ENCODE data around the gene AFMID. TPM values are rescaled to one million over a fixed set of nuclear protein-coding genes. Genes with fewer than 3 reads are reported as not detected.
A peak's percentile ranks its signal among the peaks of the same experiment; 100 is the strongest.

Gene AFMID
- total RNA-seq, 1 experiment from 2014 or later, result 45.1 TPM

DNA sequence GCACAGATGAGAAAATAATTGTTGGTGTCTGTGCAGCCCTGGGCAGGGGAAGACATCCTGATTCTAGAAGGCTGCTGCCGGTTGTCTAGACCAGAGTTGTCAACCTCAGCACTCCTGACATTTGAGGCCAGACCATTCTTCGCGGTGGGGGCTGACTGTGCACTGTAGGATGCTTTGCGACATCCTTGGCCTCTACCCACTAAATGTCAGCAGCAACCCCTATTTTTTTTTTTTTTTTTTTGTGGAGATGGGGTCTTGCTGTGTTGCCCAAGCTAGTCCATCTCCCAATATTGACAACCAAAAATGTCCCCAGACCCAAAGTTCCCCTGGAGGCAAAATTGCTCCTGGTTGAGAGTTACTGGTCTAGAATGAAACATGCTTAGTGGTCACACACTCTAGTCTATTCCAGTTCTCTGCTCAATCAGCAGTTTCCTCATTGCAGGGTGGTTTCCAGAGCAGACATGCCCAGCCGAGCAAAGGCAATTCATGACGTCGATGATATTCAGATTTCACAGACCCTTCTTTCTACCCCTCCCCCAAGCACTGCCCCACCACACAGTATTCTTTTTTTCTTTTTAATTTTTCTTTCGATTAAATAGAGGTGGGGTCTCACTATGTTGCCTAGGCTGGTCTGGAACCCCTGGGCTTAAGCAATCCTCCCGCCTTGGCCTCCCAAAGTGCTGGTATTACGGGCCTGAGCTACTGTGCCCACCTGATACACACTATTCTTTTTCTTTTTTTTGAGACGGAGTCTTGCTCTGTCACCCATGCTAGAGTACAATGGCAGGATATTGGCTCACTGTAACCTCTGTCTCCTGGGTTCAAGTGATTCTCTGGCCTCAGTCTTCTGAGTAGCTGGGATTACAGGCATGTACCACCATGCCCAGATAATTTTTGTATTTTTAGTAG, 32.0 kb upstream of the AFMID start (continued):
- TF ChIP-seq ATF6 (CRISPR knock-in tag; IDR thresholded peaks at IDR 0.05) (no peak), FOXP1 (CRISPR knock-in tag; IDR thresholded peaks at IDR 0.05; ENCODE audit: borderline replicate concordance) (no peak), CREM (CRISPR knock-in tag; IDR thresholded peaks at IDR 0.05) (no peak), GABPB1 (CRISPR knock-in tag; IDR thresholded peaks at IDR 0.05) (no peak), ATF3 (CRISPR knock-in tag; conservative IDR thresholded peaks at IDR 0.05) (no peak)

GRCh38 chr17:78159575-78160158, 27.5 kb upstream of the AFMID start:
- Mint-ChIP-seq H3K36me3 (no peaks in the 10 kb centered on the region), H3K27ac (peak overlapping the region; percentile 1; the same call in 1 of the 2 replicates), H3K9me3 (no peaks in the 10 kb centered on the region), H3K27me3 (ENCODE audit: low read depth) (no peaks in the 10 kb centered on the region), H3K4me3 (no peak overlapping the region), H3K4me1 (no peaks in the 10 kb centered on the region)
- DNase-seq (ENCODE audit: low spot score) (no peak), ATAC-seq (no peak)
- POLR2A ChIA-PET, result no interaction called here
- TF ChIP-seq MAX (CRISPR knock-in tag; IDR thresholded peaks at IDR 0.05) (no peak), NFE2L1 (CRISPR knock-in tag; IDR thresholded peaks at IDR 0.05) (no peak), IRF2 (CRISPR knock-in tag; IDR thresholded peaks at IDR 0.05; ENCODE audit: borderline replicate concordance, low read depth) (no peak), TP53 (CRISPR knock-in tag; IDR thresholded peaks at IDR 0.05) (no peak), ATF1 (CRISPR knock-in tag; IDR thresholded peaks at IDR 0.05) (no peak), FOXP1 (CRISPR knock-in tag; IDR thresholded peaks at IDR 0.05; ENCODE audit: borderline replicate concordance) (no peak), ZNF138 (CRISPR knock-in tag; conservative IDR thresholded peaks at IDR 0.05) (no peak), USF2 (CRISPR knock-in tag; IDR thresholded peaks at IDR 0.05) (no peak), ETV6 (CRISPR knock-in tag; IDR thresholded peaks at IDR 0.05) (no peak), GRHL2 (CRISPR knock-in tag; IDR thresholded peaks at IDR 0.05; ENCODE audit: insufficient replicate concordance, severe bottlenecking) (no peak), ZNF219 (CRISPR knock-in tag; IDR thresholded peaks at IDR 0.05; ENCODE audit: borderline replicate concordance) (no peak), RELA (CRISPR knock-in tag; IDR thresholded peaks at IDR 0.05; ENCODE audit: borderline replicate concordance) (no peak), ZNF423 (CRISPR knock-in tag; IDR thresholded peaks at IDR 0.05) (no peak), STAT6 (CRISPR knock-in tag; conservative IDR thresholded peaks at IDR 0.05; ENCODE audit: low read depth) (no peak)
- CTCF ChIA-PET, result interaction anchor here (1.6 kb wide), 1 partner anchor 17 kb away, joined by 8 read pairs; no protein-coding TSS in a partner anchor
